VCaP (cell line): ENCODE data around the gene DBN1.

Experiments
- H3K27ac ChIP-seq: fragments of 450-650 bp; 2 replicates; pipeline ENCODE4 v1.5.1; 2017
- CTCF ChIP-seq: fragments of 450-650 bp; conservative IDR thresholded peaks from 2 replicates; pipeline ENCODE4 v1.5.1; 2017; ENCODE audit warnings: mild to moderate bottlenecking, moderate library complexity

DBN1 gene

GRCh38 chr5:177453852-177454396 lies 19.5 kb downstream of the DBN1 start:
- peak overlapping the region; percentile 99 for H3K27ac ChIP-seq
- no peak for TF ChIP-seq CTCF

GRCh38 chr5:177452688-177453638 lies 20.5 kb downstream of the DBN1 start:
- TF ChIP-seq CTCF = peak; percentile 26; the same call in 1 of the 2 replicates
- peak overlapping the region; percentile 99 for H3K27ac ChIP-seq

DNA sequence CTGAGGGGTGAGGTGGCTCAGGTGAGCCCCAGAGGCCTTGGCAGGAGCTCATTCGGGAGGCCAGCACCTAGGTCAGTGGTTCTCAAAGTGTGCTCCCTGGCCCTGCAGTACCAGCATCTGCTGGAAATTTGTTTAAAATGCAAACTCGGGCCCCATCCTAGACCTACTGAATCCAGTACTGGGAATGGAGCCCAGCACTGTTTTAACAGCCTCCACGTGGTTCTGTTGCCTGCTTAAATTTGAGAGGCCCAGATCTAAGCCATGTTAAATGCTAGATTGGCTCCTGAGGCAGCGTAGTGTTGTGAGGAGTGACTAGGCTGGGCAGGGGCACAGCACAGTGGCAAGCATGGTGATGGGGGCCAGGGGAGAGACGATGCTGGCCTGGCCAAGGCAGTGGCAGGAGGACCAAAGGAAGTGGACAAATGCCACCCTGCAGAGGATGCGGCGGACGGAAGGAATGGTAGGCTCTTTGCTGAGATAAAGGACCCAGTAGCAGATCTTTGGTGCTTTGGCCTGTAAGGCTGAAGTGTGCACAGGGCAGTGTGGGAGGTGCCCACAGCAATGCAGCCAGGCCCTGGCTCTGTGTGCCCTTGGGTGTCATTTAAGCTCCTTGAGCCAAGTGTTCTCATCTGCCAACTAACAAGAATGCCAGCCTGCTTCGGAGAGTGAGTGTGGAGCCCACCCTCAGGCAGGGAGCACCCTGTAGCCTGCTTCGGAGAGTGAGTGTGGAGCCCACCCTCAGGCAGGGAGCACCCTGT lies 22.6 kb downstream of the DBN1 start:
- TF ChIP-seq CTCF = no peak
- peak overlapping the region; percentile 97 for H3K27ac ChIP-seq

DNA sequence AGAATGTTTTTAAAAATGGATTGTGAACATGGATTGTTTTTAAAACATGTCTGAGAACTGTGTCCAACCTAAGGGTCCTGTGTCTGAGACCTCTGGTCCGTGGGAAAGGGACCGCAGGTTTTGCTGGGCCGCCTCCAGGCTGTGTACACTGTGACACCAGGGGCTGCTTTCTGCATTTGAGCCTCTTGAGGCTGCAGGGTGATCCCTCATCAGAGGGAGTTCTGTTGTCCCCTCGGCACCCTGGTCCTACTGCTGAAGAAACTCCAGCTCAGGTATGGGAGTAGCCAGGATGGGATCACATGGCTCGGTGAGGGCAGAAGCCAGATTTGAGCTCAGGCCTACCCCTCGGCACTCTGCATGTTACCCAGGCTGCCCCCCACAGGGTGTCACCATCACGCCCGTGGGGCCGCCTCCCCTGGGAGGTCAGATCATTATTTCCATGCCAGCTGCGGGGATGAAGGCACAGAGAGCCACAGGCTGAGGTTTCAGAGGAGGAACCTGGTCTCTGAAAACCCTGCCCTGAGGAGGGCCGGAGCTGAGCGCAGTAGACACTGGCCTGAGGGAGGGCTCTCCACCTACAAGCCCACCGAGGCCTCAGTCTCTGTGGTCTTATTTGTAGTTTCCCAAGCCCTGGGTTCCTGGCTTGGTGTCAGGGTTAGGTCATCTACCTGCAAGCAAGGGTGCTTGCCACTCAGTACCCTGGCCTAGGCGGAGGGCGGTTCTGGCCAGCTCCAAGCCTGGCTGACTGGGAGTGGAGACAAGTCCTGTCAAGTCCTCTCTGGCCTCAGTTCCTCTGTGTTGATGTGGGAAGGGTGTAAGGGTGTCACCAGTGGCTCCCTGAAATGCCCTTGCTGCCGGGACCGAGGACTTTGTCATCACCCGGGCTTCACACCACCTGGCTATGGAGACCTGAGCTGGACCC lies 24.0 kb downstream of the DBN1 start:
- TF ChIP-seq CTCF = no peak
- peak overlapping the region; percentile 97 for H3K27ac ChIP-seq

GRCh38 chr5:177448244-177448950 lies 25.0 kb downstream of the DBN1 start:
- H3K27ac ChIP-seq = peak overlapping the region; percentile 97
- no peak for TF ChIP-seq CTCF

GRCh38 chr5:177447611-177448243 lies 25.7 kb downstream of the DBN1 start:
- peak overlapping the region; percentile 97 for H3K27ac ChIP-seq
- TF ChIP-seq CTCF = no peak
